H9 (cell line): ENCODE data around the gene MTHFD1. TPM values are rescaled to one million over a fixed set of nuclear protein-coding genes. Genes with fewer than 3 reads are reported as not detected.

Experiments used
- DNase-seq: peaks from one replicate; pipeline ENCODE4 v3.0.0-alpha.2; 2017
- H2AFZ ChIP-seq: one replicate; pipeline ENCODE4 v1.6.1; 2013; ENCODE audit warnings: mild to moderate bottlenecking, low read length, control low read depth, moderate library complexity
- H2AK5ac ChIP-seq: 2 replicates; pipeline ENCODE4 v1.6.1; 2013; ENCODE audit warnings: low read length, control low read depth, mixed read lengths; ENCODE audit not compliant: insufficient read length
- H2BK120ac ChIP-seq: one replicate; pipeline ENCODE4 v1.6.1; 2013; ENCODE audit warnings: low read depth, mild to moderate bottlenecking, low read length, control low read depth, inconsistent platforms; ENCODE audit not compliant: poor library complexity, severe bottlenecking
- H2BK12ac ChIP-seq: 2 replicates; pipeline ENCODE4 v1.6.1; 2013; ENCODE audit warnings: low read length, control low read depth, mixed read lengths, low read depth; ENCODE audit not compliant: insufficient read length
- H2BK15ac ChIP-seq: 2 replicates; pipeline ENCODE4 v1.6.1; 2013; ENCODE audit warnings: low read depth, low read length, control low read depth
- H2BK20ac ChIP-seq: one replicate; pipeline ENCODE4 v1.6.1; 2013; ENCODE audit warnings: low read depth, mild to moderate bottlenecking, low read length, control low read depth, inconsistent platforms; ENCODE audit not compliant: poor library complexity, severe bottlenecking
- H2BK5ac ChIP-seq: 2 replicates; pipeline ENCODE4 v1.6.1; 2013; ENCODE audit warnings: low read length, control low read depth, mixed read lengths; ENCODE audit not compliant: insufficient read length
- H3K14ac ChIP-seq: 2 replicates; pipeline ENCODE4 v1.6.1; 2013; ENCODE audit warnings: low read length, control low read depth; ENCODE audit not compliant: insufficient read depth
- H3K18ac ChIP-seq: 2 replicates; pipeline ENCODE4 v1.6.1; 2013; ENCODE audit warnings: low read depth, mild to moderate bottlenecking, mixed read lengths, low read length, control low read depth; ENCODE audit not compliant: insufficient read length
- H3K23ac ChIP-seq: 2 replicates; pipeline ENCODE4 v1.6.1; 2013; ENCODE audit warnings: low read length, control low read depth, mixed read lengths, low read depth; ENCODE audit not compliant: insufficient read length
- H3K23me2 ChIP-seq: 2 replicates; pipeline ENCODE4 v1.6.1; 2013; ENCODE audit warnings: low read depth, mild to moderate bottlenecking, mixed read lengths, low read length, control low read depth; ENCODE audit not compliant: insufficient read length, poor library complexity, severe bottlenecking
- H3K27ac ChIP-seq: 2 replicates; pipeline ENCODE4 v1.5.1; 2013; ENCODE audit warnings: low read length, control low read depth, mixed read lengths, low read depth; ENCODE audit not compliant: insufficient read length
- H3K27me3 ChIP-seq: 2 replicates; pipeline ENCODE4 v1.6.1; 2013; ENCODE audit warnings: low read length, control low read depth, inconsistent platforms; ENCODE audit not compliant: insufficient read depth
- H3K4ac ChIP-seq: 2 replicates; pipeline ENCODE4 v1.6.1; 2013; ENCODE audit warnings: low read depth, mild to moderate bottlenecking, control low read depth, inconsistent platforms, low read length, moderate library complexity
- H3K4me1 ChIP-seq: 2 replicates; pipeline ENCODE4 v1.6.1; 2013; ENCODE audit warnings: low read length, control low read depth, inconsistent platforms; ENCODE audit not compliant: insufficient read depth
- H3K4me2 ChIP-seq: 2 replicates; pipeline ENCODE4 v1.6.1; 2013; ENCODE audit warnings: low read length, control low read depth, mixed read lengths; ENCODE audit not compliant: insufficient read length, insufficient read depth
- H3K56ac ChIP-seq: 2 replicates; pipeline ENCODE4 v1.6.1; 2013; ENCODE audit warnings: low read depth, mild to moderate bottlenecking, mixed read lengths, low read length, control low read depth; ENCODE audit not compliant: insufficient read length
- H3K79me1 ChIP-seq: 2 replicates; pipeline ENCODE4 v1.6.1; 2013; ENCODE audit warnings: low read depth, mild to moderate bottlenecking, moderate library complexity, low read length, control low read depth, inconsistent platforms; ENCODE audit not compliant: insufficient read depth, poor library complexity, severe bottlenecking
- H3K79me2 ChIP-seq: 2 replicates; pipeline ENCODE4 v1.6.1; 2013; ENCODE audit warnings: low read length, control low read depth, inconsistent platforms; ENCODE audit not compliant: insufficient read depth
- H3K9ac ChIP-seq: 2 replicates; pipeline ENCODE4 v1.6.1; 2013; ENCODE audit warnings: low read length, control low read depth, mixed read lengths; ENCODE audit not compliant: insufficient read length; ENCODE audit errors: extremely low read depth
- H3K9me3 ChIP-seq: one replicate; pipeline ENCODE4 v1.6.1; 2013; ENCODE audit warnings: low read depth, low read length, inconsistent platforms; ENCODE audit not compliant: control insufficient read depth
- H3T11ph ChIP-seq: one replicate; pipeline ENCODE4 v1.6.1; 2013; ENCODE audit warnings: mild to moderate bottlenecking, low read length, control low read depth, inconsistent platforms
- H4K20me1 ChIP-seq: one replicate; pipeline ENCODE4 v1.6.1; 2013; ENCODE audit not compliant: control insufficient read depth, insufficient read length, insufficient read depth
- H4K5ac ChIP-seq: 2 replicates; pipeline ENCODE4 v1.6.1; 2013; ENCODE audit warnings: low read depth, mild to moderate bottlenecking, mixed read lengths, low read length, control low read depth; ENCODE audit not compliant: insufficient read length
- H4K8ac ChIP-seq: replicated peaks from 2 replicates; pipeline ENCODE4 v1.6.1; 2013; ENCODE audit warnings: low read length, control low read depth, mixed read lengths, low read depth; ENCODE audit not compliant: insufficient read length
- H4K91ac ChIP-seq: 2 replicates; pipeline ENCODE4 v1.6.1; 2013; ENCODE audit warnings: low read depth, mild to moderate bottlenecking, moderate library complexity, mixed read lengths, low read length, control low read depth; ENCODE audit not compliant: insufficient read length
- H3K27ac Mint-ChIP-seq, 3 experiments: 2 replicates in 2 of 3; 3 replicates in 1 of 3; pipeline ENCODE4 v1.8.0; 2020 to 2021; ENCODE audit warnings: mixed read lengths in 3 of 3, mild to moderate bottlenecking in 1 of 3, moderate library complexity in 1 of 3
- H3K27me3 Mint-ChIP-seq: 2 replicates; pipeline ENCODE4 v1.8.0; 2021; ENCODE audit warnings: low read depth, mild to moderate bottlenecking, moderate library complexity, mixed read lengths
- H3K36me3 Mint-ChIP-seq, 3 experiments: 2 replicates in 2 of 3; 3 replicates in 1 of 3; pipeline ENCODE4 v1.8.0; 2020 to 2021; ENCODE audit warnings: low read depth in 3 of 3, mixed read lengths in 3 of 3; ENCODE audit not compliant: insufficient read depth in 1 of 3
- H3K4me1 Mint-ChIP-seq, 2 experiments: 2 replicates each; pipeline ENCODE4 v1.8.0; 2020; ENCODE audit warnings: mixed read lengths in 2 of 2
- H3K4me3 Mint-ChIP-seq, 2 experiments: 2 replicates in 1 of 2; 3 replicates in 1 of 2; pipeline ENCODE4 v1.8.0; 2020 to 2021; ENCODE audit warnings: mild to moderate bottlenecking in 2 of 2, mixed read lengths in 2 of 2, moderate library complexity in 1 of 2
- H3K9me3 Mint-ChIP-seq, 2 experiments: 2 replicates in 1 of 2; 3 replicates in 1 of 2; pipeline ENCODE4 v1.8.0; 2020; ENCODE audit warnings: mild to moderate bottlenecking in 2 of 2, mixed read lengths in 2 of 2, moderate library complexity in 1 of 2
- total RNA-seq: library from RNA; stranded (reverse); gene quantifications from 2 replicates; pipeline ENCODE4 v1.2.1, GENCODE V29; 2021
- TF ChIP-seq, protein P1 (sequence below): fragments of 200-600 bp; sonication (generic); conservative IDR thresholded peaks from 3 replicates; pipeline ENCODE4 v1.8.0; 2021; ENCODE audit warnings: antibody characterized with exemption, mild to moderate bottlenecking

The MTHFD1 gene
- total RNA-seq, 1 experiment from 2014 or later: 203 TPM

DNA sequence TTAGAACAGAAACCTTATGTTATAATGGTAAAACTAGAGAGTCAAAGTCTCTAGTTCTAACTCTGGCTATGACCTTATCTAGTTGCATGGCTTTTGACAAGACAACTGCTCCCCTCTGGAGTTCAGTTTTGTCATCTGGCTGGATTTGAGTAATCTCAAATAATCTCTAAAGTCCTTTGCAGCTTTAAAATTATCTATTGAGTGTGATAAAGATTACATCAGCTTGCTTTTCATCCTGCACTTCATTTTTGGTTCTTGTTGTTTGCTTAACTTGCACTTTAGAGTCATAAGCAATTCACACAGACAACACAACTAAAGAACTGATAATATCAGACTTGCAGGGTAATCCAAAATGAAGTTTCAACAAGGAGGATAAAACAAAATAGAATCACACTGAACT, 79.4 kb downstream of the MTHFD1 start:
- no peak overlapping the region for H2BK20ac ChIP-seq
- H3K23me2 ChIP-seq: peaks cover 14% of the 10 kb centered on the region
- no peak overlapping the region for H3K23ac ChIP-seq
- H2BK15ac ChIP-seq: no peak overlapping the region
- DNase-seq: no peak
- Mint-ChIP-seq H3K27me3 (peaks cover 1% of the 10 kb centered on the region; the same call in 1 of the 2 replicates), H3K9me3 (no peaks in the 10 kb centered on the region), H3K27ac (no peak overlapping the region), H3K36me3 (no peaks in the 10 kb centered on the region), H3K4me3 (no peak overlapping the region), H3K4me1 (peaks cover 14% of the 10 kb centered on the region in 2 experiments)
- H3K79me2 ChIP-seq: no peaks in the 10 kb centered on the region
- TF ChIP-seq, protein P1, sequence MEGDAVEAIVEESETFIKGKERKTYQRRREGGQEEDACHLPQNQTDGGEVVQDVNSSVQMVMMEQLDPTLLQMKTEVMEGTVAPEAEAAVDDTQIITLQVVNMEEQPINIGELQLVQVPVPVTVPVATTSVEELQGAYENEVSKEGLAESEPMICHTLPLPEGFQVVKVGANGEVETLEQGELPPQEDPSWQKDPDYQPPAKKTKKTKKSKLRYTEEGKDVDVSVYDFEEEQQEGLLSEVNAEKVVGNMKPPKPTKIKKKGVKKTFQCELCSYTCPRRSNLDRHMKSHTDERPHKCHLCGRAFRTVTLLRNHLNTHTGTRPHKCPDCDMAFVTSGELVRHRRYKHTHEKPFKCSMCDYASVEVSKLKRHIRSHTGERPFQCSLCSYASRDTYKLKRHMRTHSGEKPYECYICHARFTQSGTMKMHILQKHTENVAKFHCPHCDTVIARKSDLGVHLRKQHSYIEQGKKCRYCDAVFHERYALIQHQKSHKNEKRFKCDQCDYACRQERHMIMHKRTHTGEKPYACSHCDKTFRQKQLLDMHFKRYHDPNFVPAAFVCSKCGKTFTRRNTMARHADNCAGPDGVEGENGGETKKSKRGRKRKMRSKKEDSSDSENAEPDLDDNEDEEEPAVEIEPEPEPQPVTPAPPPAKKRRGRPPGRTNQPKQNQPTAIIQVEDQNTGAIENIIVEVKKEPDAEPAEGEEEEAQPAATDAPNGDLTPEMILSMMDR: no peak
- H3K27ac ChIP-seq: no peak overlapping the region
- no peak overlapping the region for H3T11ph ChIP-seq
- H3K9ac ChIP-seq: no peak overlapping the region
- no peak overlapping the region for H3K18ac ChIP-seq
- H4K5ac ChIP-seq: no peak overlapping the region
- no peak overlapping the region for H2BK12ac ChIP-seq
- no peak overlapping the region for H3K14ac ChIP-seq
- H3K56ac ChIP-seq: no peak overlapping the region
- H3K4ac ChIP-seq: no peak overlapping the region
- no peak overlapping the region for H2AK5ac ChIP-seq
- H3K79me1 ChIP-seq: no peaks in the 10 kb centered on the region
- H2BK5ac ChIP-seq: no peak overlapping the region
- H2AFZ ChIP-seq: no peak overlapping the region
- no peak overlapping the region for H4K8ac ChIP-seq
- H3K4me2 ChIP-seq: no peak overlapping the region
- no peaks in the 10 kb centered on the region for H3K27me3 ChIP-seq
- H3K4me1 ChIP-seq: no peaks in the 10 kb centered on the region
- no peaks in the 10 kb centered on the region for H4K20me1 ChIP-seq
- H4K91ac ChIP-seq: no peak overlapping the region
- no peak overlapping the region for H2BK120ac ChIP-seq
- H3K9me3 ChIP-seq: no peaks in the 10 kb centered on the region
